ENCODE measurements around the gene STAT6.

DNA sequence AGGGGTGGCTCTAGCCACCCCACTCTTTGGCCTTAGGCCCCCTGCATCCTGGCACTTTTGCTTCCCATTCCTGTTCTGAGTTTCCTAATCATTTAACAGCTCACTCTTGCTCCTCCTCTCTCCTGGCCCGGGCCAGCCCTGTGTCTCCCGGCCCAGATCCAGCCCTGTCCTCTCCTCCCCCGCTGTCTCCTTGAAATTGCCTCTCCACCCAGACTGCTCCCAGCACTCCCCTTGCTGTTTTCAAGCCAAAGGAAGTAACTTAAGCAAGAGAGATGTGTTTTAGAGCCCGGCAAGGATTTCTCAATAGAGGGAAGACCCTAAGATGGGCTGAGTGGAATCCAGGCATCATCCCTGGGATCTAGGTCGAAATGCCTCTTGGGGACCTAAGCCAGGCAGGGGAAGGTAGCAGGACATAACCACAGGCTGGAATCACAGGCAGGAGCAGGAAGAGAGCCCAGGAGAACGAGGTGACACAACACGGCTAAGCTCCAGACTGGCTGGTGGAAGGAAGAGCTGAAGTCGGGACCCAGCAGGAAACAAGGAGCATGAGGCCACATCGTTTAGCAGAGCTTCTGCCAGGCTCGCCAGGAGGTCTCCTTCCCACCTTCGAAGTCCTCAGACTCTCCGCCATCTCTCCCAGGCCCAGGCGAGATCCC, 38.2 kb upstream of the STAT6 start:
- TF ChIP-seq BRCA1 (IDR thresholded peaks at IDR 0.05; ENCODE audit: low read depth, low read length): no peak
- TF ChIP-seq CEBPB (IDR thresholded peaks at IDR 0.05; ENCODE audit: low read depth, low read length): no peak
- TF ChIP-seq, protein P1, sequence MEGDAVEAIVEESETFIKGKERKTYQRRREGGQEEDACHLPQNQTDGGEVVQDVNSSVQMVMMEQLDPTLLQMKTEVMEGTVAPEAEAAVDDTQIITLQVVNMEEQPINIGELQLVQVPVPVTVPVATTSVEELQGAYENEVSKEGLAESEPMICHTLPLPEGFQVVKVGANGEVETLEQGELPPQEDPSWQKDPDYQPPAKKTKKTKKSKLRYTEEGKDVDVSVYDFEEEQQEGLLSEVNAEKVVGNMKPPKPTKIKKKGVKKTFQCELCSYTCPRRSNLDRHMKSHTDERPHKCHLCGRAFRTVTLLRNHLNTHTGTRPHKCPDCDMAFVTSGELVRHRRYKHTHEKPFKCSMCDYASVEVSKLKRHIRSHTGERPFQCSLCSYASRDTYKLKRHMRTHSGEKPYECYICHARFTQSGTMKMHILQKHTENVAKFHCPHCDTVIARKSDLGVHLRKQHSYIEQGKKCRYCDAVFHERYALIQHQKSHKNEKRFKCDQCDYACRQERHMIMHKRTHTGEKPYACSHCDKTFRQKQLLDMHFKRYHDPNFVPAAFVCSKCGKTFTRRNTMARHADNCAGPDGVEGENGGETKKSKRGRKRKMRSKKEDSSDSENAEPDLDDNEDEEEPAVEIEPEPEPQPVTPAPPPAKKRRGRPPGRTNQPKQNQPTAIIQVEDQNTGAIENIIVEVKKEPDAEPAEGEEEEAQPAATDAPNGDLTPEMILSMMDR (IDR thresholded peaks at IDR 0.05; ENCODE audit: control extremely low read depth in 1 of 3, insufficient read depth in 1 of 3, low read depth in 1 of 3, low read length in 3 of 3): no peak
- TF ChIP-seq SP1 (IDR thresholded peaks at IDR 0.05; ENCODE audit: low read depth, low read length): no peak
- no peak for TF ChIP-seq EGR1 (IDR thresholded peaks at IDR 0.05; ENCODE audit: borderline replicate concordance, low read depth, low read length)
- no peak for TF ChIP-seq RFX5 (IDR thresholded peaks at IDR 0.05; ENCODE audit: borderline replicate concordance, low read depth, low read length)
- TF ChIP-seq POLR2A (IDR thresholded peaks at IDR 0.05; ENCODE audit: control extremely low read depth in 1 of 2, low read depth in 2 of 2, low read length in 2 of 2): no peak
- TF ChIP-seq NRF1 (IDR thresholded peaks at IDR 0.05; ENCODE audit: low read depth, low read length): no peak
- TF ChIP-seq, protein P2, sequence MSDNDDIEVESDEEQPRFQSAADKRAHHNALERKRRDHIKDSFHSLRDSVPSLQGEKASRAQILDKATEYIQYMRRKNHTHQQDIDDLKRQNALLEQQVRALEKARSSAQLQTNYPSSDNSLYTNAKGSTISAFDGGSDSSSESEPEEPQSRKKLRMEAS (IDR thresholded peaks at IDR 0.05): no peak
- no peak for TF ChIP-seq GABPA (IDR thresholded peaks at IDR 0.05; ENCODE audit: borderline replicate concordance, insufficient read depth, low read length)
- TF ChIP-seq SIN3A (conservative IDR thresholded peaks at IDR 0.05 in 1 of 2, IDR thresholded peaks at IDR 0.05 in 1 of 2; ENCODE audit: low read depth in 1 of 2, low read length in 2 of 2): no peak
- TF ChIP-seq TBP (IDR thresholded peaks at IDR 0.05; ENCODE audit: low read depth, low read length): no peak

Measured in H1 (cell line).